Right lung (tissue), 10 donors: Measurements from ENCODE around the gene TTK. TPM values are rescaled to one million over a fixed set of nuclear protein-coding genes. Genes with fewer than 3 reads are reported as not detected.
A peak's percentile ranks its signal among the peaks of the same experiment; 100 is the strongest.

ENCODE experiments used
- DNase-seq, 2 donors: peaks; one replicate each; pipeline ENCODE4 v3.0.0-alpha.2; 2013
- long read RNA-seq, 8 donors: transcript quantifications; one replicate each; lab custom pipeline, GENCODE V29; 2026
- polyA plus RNA-seq, 5 donors: library from polyadenylated mRNA; unstranded; fragments of 120-200 nt; gene quantifications; one replicate each; pipeline versions ENCODE4 v1.2.1 to v1.2.3, GENCODE V29; 2013; ENCODE audit warnings: inconsistent platforms in 1 of 5, low replicate concordance in 1 of 5; ENCODE audit not compliant: insufficient read length in 5 of 5, insufficient read depth in 1 of 5

TTK gene
- polyA plus RNA-seq, result 10 to 100 TPM; 10.5 to 43.7 (median 21.2) TPM
- long read RNA-seq, donor 1, partial matches to known transcripts, result 0 of 1 reads
- long read RNA-seq, donor 1, other reads (novel, unspliced or antisense), result 0 of 1 reads
- long read RNA-seq, donor 2, partial matches to known transcripts, result 0 of 2 reads
- long read RNA-seq, donor 2, other reads (novel, unspliced or antisense), result 0 of 2 reads
- long read RNA-seq, donor 3, partial matches to known transcripts, result 0 of 1 reads
- long read RNA-seq, donor 3, other reads (novel, unspliced or antisense), result 0 of 1 reads
- long read RNA-seq, donor 4, result 0 reads
- long read RNA-seq, donor 5, partial matches to known transcripts, result 5 of 7 reads
- long read RNA-seq, donor 5, other reads (novel, unspliced or antisense), result 0 of 7 reads
- long read RNA-seq, donor 6, partial matches to known transcripts, result 0 of 1 reads
- long read RNA-seq, donor 6, other reads (novel, unspliced or antisense), result 0 of 1 reads
- long read RNA-seq, donor 7, partial matches to known transcripts, result 0 of 1 reads
- long read RNA-seq, donor 7, other reads (novel, unspliced or antisense), result 0 of 1 reads
- long read RNA-seq, donor 8, partial matches to known transcripts, result 0 of 2 reads
- long read RNA-seq, donor 8, other reads (novel, unspliced or antisense), result 0 of 2 reads

DNA sequence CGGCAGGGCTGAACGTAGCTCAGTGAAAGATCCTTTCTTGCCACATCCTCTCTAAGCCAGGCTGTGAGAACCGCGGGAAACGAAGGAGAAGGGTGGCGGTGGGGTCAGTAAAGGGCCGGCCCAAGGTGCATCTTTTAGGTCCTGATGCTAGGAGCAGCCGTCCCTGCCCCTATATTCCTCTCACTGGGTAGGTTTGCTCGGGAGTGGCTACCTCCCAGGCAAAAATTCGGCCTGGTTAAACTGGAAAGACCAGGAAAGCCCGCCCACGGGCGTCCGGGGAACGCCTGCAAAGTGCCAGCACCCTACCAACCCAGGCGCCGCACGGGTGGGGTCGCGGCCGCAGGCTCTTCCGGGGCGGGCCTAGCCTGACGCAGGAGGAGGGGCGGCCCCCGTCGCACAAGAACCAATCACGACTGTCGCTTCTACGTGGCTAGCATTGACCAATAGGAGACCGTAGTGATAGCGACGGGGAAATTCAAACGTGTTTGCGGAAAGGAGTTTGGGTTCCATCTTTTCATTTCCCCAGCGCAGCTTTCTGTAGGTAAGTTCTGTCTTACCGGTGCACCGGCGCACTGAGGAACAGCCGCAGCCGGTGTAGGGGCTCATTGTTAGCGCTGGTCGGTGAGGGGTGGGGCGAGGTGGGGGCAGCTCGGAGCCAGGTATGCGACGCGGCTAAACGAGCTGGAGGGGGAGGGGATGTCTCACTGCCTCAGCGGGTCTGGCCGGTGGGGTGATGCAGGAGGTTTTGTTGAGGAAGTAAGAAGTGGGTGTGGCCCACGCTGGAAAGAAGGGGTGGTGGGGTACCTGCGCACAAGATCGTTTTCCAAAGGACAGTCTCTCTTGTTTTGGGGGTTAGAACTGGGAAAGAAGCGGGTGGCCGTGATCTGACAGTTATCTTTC, at the start of gene TTK:
Gene TTK, plus strand, starts transcription at position 477 of the 900 bp plus-strand sequence. CDS start 1,195 bp downstream, outside the sequence.
- peak; percentile 90 to 91 for DNase-seq

DNA sequence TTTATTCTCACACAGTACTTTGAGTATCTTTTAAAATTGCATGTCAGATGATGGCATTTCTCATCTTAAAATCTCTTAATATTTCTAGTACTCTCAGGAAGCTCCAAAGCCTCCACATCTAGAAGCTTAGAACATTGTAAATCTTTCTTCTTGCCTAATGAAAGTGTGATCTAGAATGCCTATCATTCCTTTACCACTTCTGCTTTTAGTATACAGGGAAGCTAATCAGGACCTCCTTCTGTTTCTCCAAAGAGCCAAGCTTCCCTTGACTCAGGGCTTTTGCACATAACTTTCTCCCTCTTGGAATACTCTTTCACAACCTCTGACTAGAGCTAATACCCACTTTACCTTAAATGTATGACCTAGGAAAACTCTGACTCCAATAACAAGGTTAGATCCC, 49.6 kb upstream of the TTK start:
- no peak for DNase-seq

DNA sequence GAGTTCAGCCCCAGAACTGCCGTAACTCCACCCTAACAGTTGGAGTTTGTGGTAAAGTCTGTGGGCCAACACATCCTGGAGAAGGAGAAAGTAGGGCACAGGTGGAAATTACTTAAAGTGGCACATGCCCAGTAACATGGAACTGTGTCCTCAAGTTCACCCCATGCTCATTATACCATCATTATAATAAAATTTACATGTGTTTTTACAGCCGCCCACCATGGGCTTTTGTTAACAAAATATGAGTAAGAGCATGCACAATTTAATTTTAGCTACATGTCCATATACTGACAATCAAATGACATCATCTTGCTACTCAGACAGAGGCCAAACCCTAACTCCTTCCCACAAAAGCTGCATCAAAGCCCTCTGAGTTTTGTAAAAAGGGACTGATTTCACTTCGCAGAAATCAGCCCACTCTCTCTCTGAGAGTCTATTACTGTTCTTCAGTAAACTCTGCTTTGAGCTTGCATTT, 39.8 kb upstream of the TTK start:
- DNase-seq, result no peak

DNA sequence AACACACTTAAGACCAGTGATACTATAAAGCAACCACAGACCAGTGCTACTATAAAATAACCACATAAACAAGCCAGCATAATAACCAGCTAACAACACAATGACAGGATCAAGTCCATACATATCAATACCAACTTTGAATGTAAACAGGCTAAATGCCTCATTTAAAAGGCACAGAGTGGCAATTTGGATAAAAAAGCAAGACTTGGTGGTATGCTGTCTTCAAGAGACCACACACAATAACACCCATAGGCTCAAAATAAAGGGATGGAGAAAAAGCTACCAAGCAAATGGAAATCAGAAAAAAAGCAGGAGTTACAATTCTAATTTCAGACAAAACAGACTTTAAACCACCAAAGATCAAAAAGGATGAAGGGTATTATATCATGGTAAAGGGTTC, 37.3 kb upstream of the TTK start:
- no peak for DNase-seq

DNA sequence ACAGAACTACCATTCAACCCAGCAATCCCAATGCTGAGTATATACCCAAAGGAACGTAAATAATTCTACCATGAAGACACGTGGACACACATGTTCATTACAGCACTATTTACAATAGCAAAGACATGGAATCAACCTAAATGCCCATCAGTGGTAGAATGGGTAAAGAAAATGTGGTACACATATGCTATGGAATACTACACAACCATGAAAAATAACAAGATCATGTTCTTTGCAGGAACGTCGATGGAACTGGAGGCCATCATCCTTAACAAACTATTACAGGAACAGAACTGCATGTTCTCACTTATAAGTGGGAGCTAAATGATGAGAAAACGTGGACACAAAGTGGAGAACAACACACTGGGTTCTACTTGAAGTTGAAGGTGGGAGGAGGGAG, 34.7 kb upstream of the TTK start:
- no peak for DNase-seq

DNA sequence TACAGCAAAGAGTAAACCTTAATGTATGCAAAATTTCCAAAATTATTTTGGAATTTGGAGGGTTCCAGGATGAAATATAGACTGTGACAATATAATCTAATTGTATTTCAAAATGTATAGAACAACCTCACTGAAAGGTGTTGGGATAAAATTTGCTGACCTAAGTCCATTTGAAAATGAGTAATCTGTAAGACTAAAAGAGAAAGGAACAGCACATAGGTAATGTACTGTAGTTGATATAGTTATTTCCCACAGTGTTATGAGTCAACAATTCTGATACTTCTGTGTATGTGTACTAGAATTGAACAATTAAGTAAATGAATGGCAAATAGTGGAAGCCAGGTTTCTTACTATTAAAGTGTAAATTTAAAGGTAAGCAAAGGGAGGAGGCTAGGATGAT, 33.3 kb upstream of the TTK start:
- DNase-seq, result no peak

DNA sequence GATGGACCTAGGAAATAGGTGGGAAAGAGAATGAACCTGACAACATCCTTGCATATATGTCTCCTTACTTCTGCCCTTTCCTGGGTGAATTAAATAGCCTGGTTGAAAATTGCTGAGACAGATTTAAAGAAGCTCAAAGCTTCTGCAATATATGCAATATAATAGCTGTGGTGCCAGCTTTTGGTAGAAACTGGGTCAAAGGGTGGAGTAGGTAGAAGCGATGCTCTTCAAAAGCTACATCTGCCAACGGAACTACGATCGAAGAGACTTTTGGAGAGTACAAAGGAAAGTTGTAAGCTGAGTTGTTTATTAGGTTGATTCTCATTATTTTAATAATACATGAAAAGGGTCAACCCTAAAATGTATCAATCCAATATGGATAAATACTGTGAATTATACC, 22.8 kb upstream of the TTK start:
- no peak for DNase-seq

DNA sequence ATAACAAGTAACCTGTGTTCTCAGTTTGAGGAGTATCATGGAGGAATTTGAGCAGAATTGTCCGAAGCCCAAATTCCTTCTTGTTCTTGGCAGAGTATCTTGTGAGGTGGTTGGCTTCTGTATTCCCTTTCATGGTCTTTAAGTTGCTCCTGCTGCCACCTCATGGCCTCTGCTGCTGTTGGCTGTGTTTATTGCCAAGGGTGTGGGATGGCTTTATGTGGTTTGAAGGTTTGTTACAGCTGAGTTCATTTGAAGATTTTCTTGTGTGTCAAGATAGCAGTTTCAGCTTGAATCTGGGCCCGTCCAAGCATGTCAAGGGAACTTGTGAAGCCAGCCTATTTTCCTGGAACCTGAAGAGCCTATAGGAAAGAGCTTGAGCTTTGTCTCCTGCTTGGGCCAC, 20.2 kb upstream of the TTK start:
- no peak for DNase-seq

DNA sequence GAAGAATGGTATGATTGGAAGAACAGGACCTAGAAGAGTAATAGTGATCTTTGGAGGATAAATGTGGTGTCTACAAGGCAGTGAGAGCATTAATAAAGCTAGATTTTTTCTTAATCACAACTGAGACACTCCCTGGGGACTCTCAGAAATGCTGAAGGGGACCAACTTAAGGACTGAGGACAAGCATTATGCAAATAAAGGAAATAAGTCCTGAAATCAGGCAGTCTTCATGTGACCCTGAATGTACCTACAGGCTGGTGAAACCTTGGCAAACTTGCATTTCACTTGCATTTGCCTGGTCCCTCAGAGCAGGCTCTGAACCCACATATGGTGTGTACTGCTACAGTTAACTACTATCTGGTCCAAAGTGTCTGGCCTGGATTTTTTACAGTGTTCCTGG, 19.3 kb upstream of the TTK start:
- no peak for DNase-seq

DNA sequence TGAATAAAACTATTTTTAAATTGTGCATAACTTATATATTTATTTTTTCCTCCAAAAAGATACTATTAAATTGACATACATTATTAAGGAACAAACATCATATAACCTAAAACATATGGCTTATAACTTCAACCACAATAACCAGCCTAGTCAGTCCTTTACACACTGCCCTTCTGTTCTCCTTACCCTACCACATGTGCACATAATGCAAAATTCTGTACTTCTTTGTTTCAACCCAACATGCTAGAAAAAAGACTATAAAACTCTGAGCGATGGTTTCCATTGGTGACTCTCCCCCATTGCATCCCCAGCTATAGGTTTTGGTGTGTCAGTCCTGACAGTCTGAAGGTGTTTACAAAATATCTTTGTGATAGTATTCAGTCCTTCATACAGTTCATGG, 14.8 kb upstream of the TTK start:
- DNase-seq, result no peak

DNA sequence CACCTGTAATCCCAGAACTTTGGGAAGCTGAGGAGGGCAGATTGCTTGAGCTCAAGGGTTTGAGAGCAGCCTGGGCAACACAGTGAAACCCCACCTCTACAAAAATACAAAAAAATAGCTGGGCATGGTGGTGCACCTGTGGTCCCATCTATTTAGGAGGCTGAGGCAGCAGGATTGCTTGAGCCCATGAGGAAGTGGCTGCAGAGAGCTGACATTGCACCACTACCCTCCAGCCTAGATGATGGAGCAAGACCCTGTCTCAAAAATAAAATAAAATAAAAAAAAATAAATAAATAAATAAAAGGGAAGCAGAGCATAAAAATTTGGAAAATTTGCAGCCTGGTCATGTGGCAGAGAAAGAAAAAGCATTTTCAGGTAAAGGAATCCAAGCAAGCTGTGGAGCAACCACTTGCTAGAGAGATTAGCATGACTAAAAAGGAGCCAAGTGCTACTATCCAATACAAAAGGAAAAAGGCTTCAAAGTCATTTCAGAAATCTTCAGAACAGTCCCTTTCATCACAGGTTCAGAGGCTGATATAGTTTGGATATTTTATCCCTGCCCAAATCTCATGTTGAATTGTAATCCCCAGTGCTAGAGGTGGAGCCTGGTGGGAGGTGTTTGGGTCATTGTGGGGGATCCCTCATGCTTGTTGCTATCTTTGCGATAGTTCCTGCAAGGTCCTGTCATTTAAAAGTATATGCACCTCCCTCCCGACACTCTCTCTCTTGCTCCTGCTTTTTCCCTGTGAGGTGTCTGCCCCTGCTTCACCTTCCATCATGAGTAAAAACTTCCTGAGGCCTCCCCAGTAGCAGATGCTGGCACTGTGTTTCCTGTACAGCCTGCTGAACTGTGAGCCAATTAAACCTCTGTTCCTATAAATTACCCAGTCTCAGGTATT, 11.2 kb upstream of the TTK start:
- no peak for DNase-seq

DNA sequence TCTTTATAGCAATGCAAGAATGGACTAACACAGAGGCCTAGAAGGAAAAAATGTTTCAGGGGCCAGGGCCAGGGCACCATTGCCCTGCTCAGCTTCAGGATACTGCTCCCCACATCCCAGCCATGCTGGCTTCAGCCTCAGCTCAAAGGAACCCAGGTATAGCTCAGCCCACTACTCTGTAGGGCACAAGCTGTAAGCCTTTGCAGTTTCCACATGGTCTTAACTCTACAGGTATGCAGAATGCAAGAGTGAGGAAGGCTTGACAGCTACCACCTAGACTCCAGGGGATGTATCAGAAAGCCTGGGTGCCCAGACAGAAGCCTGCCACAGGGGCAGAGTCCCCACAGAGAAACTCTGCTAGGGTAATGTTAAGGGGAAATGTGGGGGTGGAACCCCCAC, 10.5 kb upstream of the TTK start:
- no peak for DNase-seq

DNA sequence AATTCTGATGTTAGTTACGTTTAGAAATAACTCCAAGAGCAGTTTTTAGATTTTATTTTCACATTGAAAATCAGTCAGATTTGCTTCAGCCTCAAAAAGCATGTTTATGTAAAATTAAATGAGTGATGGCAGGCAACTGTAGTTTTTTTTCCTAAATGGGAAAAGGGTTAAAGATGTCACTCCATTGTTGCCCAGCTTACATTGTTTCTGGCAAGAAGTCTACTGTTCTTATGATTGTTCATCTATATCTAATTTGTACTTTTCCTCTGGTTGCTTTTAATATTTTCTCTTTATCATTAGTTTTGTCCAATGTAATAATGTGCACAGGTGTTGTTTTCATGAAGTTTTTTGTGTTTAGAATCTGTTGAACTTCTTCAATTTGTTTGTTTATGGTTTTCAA, 6.7 kb upstream of the TTK start:
- no peak for DNase-seq

DNA sequence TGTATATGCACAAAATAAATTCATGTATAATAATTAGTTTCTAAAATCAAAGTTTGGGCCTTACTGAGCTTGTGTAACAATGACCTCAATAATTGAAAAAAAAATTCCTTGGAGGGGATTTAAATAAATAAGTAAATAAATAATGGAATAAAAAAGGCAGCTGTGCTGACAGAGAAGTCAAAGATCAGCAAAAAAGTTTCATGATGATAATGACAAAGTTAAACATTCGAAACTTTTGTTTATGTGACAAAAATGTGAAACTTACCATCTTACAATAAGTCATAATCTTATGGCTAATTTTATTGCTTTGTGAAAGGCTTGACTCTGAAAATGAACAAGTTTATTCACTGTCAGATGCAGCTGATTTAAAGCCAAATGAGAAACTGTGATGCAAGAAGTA, 3.1 kb upstream of the TTK start:
- DNase-seq, result no peak

DNA sequence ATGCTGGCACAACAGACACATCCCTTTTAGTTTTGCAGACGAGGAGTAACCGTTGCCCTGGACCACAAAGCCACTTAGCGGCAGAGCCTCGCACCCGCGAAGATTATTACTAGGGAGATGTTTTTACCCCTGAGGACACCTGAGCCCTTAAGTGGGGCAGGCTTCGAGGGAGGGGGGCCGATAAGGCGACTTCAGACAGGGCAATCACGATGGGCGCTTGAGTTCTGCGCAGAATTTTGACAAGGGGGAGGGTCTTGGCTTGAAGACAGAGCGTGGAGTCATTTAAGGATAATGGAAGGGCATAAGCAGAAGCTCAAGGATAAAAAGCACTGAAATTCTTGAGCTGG, 650 bp upstream of the TTK start:
- no peak for DNase-seq

DNA sequence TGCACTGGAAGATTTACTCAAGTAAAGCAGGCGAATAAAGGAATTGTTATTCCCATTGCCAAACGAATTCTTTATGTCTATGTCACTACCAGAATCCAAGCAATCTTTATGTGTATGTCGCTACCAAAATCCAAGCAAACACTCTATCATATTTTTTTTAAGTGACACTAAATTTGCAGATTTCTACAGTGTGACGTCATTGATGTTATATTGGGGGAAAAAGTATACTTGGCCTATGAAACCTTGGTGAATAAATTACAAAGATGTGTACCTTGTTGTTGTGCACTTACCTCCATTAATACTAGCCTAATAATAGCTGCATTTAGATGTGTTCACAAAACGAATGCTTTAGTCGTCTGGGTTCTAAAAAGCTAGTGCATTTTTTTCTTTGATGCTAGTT, 957 bp downstream of the TTK start:
- no peak for DNase-seq

DNA sequence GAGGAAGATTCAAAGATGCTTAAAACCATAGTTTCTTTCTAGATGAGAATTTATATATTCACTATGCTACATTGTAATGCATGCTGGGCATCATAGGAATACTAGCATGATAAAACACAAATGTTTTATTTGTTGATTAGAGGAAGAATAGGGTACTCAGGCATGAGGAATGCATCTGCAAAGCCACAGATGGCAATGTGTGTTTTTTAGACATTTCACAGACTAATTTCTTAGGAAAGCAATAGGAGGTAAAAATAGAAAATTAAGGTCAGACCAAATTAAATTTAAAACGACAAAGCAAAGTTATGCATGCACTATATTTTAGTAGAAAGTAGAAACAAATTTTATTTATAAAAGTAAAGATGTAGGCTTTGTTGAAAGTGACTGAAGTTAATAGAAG, 2.1 kb downstream of the TTK start:
- DNase-seq, result no peak

DNA sequence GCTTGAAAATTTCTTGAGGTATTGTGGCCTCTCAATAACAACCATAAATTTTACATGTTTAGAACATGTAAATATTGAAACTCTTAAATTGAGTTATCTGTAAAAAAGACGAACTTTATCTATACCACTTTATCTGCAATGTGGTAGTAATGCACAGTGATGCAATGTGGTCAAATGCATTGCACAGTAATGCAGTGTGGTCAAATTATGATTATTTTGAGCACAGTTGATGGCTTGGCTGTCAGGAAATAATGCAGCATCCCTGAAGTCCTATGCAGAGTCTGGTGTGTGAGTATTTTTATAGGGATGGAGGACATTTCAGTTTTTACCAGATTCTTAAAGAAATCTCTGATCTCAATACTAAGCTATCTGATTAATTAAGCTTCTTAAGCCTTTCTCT, 5.1 kb downstream of the TTK start:
- no peak for DNase-seq

DNA sequence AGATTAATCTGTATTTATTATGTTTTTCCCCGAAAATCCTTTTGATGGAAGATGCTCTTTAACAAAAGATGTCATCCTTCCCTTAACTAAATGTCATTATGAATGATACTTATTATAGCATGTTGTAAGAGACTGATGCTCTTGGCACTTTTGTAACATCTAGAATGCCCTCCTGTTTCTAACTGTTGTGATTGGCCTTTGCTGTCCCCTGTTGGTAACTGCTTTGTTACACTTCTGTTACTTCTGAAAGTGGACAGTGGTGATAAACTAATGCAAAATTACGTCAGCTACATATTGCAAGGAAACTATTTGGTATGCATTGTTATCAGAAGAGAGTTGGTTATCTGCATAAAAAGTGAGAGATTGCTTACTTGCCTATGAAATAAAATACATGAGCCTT, 5.8 kb downstream of the TTK start:
- no peak for DNase-seq

DNA sequence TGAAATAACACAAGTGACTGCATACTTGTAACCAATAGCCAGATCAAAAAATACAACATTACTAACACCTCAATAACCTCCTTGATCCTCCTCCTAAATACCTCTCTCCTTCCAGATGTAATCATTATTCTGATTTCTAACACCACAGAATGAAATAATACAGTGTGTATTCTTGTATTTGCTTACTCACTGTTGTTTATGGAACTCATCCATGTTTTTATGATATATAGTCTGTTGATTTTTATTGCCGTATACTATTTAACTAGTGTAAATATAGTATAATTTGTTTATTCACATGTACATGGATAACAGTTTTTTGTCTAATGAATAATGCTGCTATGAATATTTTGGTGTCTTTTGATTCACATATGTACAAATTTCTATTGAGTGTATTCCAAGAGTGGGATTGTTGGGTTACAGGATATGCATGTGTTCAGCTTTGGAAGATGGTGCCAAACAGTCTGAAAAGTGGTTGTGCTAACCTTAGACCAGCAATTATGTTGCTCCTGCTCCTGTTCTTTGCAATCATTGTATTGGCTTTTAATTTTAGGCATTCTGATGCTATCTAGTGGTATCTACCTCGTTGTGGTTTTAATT, 11.5 kb downstream of the TTK start:
- no peak for DNase-seq
